Parathyroid adenoma (tissue), 2 donors: ENCODE results near the gene ASAP2.

ENCODE experiments used
- H2AFZ ChIP-seq: fragments of 300-600 bp; sonication (generic); one replicate; pipeline ENCODE4 v1.7.0; 2017; ENCODE audit warnings: antibody characterized with exemption, mild to moderate bottlenecking
- H3K27ac ChIP-seq: fragments of 300-600 bp; sonication (generic); one replicate; pipeline ENCODE4 v1.7.0; 2017
- H3K27me3 ChIP-seq: fragments of 300-600 bp; sonication (generic); one replicate; pipeline ENCODE4 v1.7.0; 2017; ENCODE audit warnings: low read length; ENCODE audit not compliant: control insufficient read depth, insufficient read depth
- H3K36me3 ChIP-seq: fragments of 300-600 bp; sonication (generic); one replicate; pipeline ENCODE4 v1.7.0; 2017; ENCODE audit warnings: low read length; ENCODE audit not compliant: control insufficient read depth, insufficient read depth
- H3K4me1 ChIP-seq: fragments of 300-600 bp; sonication (generic); one replicate; pipeline ENCODE4 v1.7.0; 2017; ENCODE audit warnings: control low read depth
- H3K4me2 ChIP-seq: fragments of 300-600 bp; sonication (generic); one replicate; pipeline ENCODE4 v1.7.0; 2017; ENCODE audit warnings: low read length
- H3K4me3 ChIP-seq: fragments of 300-600 bp; sonication (generic); one replicate; pipeline ENCODE4 v1.7.0; 2017; ENCODE audit warnings: low read depth, low read length
- H3K79me2 ChIP-seq: fragments of 300-600 bp; sonication (generic); one replicate; pipeline ENCODE4 v1.7.0; 2017; ENCODE audit warnings: control low read depth
- H3K9ac ChIP-seq: fragments of 300-600 bp; sonication (generic); one replicate; pipeline ENCODE4 v1.7.0; 2017; ENCODE audit warnings: mild to moderate bottlenecking
- H3K9me3 ChIP-seq: fragments of 300-600 bp; sonication (generic); one replicate; pipeline ENCODE4 v1.7.0; 2017; ENCODE audit warnings: low read length; ENCODE audit not compliant: control insufficient read depth
- TF ChIP-seq, protein P1 (sequence below): fragments of 300-600 bp; sonication (generic); IDR thresholded peaks from one replicate; pipeline ENCODE4 v1.7.0; 2017; ENCODE audit warnings: antibody characterized with exemption, mild to moderate bottlenecking
- donor health status: primary hyperparathyroidism.

ASAP2 gene

DNA sequence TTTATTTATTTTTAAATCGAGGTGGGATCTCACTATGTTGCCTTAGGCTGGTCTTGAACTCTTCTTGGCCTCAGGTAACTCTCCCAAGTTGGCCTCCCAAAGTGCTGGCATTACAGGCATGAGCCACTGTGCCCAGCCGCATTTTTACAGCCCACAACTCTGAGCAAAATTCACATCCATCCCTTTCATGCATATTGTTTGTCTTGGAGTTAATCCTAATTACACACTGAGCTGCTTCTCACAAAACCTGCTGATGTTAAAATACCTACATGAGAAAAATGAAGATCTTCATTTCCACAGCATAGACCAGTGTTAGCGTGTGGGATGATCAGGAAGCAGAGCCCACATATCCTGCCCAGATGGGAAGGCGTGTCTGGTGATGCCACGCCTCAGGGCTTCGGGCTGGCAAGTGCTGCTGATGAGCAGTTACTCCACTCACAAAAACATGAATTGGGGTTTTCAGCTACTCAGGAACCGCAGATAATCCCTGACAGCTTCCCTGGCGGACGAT, 202.1 kb downstream of the ASAP2 start:
- Histone ChIP-seq H3K9me3 (no peaks in the 10 kb centered on the region), H2AFZ (no peak overlapping the region), H3K4me1 (no peaks in the 10 kb centered on the region), H3K4me3 (no peak overlapping the region), H3K4me2 (no peak overlapping the region), H3K36me3 (no peaks in the 10 kb centered on the region), H3K27me3 (no peaks in the 10 kb centered on the region), H3K79me2 (no peaks in the 10 kb centered on the region), H3K9ac (no peak overlapping the region), H3K27ac (no peak overlapping the region)
- TF ChIP-seq, protein P1, sequence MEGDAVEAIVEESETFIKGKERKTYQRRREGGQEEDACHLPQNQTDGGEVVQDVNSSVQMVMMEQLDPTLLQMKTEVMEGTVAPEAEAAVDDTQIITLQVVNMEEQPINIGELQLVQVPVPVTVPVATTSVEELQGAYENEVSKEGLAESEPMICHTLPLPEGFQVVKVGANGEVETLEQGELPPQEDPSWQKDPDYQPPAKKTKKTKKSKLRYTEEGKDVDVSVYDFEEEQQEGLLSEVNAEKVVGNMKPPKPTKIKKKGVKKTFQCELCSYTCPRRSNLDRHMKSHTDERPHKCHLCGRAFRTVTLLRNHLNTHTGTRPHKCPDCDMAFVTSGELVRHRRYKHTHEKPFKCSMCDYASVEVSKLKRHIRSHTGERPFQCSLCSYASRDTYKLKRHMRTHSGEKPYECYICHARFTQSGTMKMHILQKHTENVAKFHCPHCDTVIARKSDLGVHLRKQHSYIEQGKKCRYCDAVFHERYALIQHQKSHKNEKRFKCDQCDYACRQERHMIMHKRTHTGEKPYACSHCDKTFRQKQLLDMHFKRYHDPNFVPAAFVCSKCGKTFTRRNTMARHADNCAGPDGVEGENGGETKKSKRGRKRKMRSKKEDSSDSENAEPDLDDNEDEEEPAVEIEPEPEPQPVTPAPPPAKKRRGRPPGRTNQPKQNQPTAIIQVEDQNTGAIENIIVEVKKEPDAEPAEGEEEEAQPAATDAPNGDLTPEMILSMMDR = no peak

DNA sequence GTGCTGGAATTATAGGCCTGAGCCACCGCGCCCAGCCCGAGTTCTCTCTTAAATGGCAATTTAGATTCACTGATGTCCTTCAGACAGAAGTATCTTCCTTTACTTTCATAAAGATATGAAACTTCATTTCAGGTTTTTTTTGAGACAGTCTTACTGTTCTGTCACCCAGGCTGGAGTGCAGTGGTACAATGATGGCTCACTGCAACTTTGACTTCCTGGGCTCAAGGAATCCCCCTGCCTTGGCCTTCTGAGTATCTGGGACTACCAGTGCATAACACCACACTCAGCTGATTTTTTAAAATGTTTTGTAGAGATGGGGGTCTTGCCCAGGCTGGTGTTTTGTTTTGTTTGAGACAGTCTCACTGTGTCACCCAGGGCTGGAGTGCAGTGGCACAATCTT, 203.5 kb downstream of the ASAP2 start:
- Histone ChIP-seq H3K36me3 (no peaks in the 10 kb centered on the region), H3K4me1 (no peaks in the 10 kb centered on the region), H3K27me3 (no peaks in the 10 kb centered on the region), H3K9me3 (no peaks in the 10 kb centered on the region), H3K4me2 (no peak overlapping the region), H2AFZ (no peak overlapping the region), H3K4me3 (no peak overlapping the region), H3K27ac (no peak overlapping the region), H3K9ac (no peak overlapping the region), H3K79me2 (no peaks in the 10 kb centered on the region)
- TF ChIP-seq, protein P1 = no peak

DNA sequence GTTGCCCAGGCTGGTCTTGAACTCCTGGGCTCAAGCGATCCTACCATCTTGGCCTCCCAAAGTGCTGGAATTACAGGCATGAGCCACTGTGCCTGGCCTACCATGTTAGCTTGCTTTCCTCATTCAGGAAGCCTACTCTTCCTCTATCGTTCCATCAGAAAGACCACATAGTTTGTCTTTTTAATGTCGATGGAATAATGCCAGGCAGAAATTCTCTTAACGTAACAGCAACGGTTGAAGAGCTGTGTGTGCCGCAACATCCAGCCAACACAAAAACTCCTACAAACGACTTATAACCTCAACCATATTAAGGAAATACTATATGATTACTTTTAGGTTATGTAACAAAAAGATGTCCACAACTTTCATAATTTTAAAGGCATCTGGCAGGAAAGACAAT, 206.2 kb downstream of the ASAP2 start:
- H3K4me3 ChIP-seq = no peak overlapping the region
- H3K9ac ChIP-seq = no peak overlapping the region
- no peaks in the 10 kb centered on the region for H3K27me3 ChIP-seq
- no peak overlapping the region for H3K4me2 ChIP-seq
- no peaks in the 10 kb centered on the region for H3K4me1 ChIP-seq
- no peak overlapping the region for H2AFZ ChIP-seq
- no peak overlapping the region for H3K27ac ChIP-seq
- TF ChIP-seq, protein P1 = no peak
- H3K79me2 ChIP-seq = no peaks in the 10 kb centered on the region
- no peaks in the 10 kb centered on the region for H3K9me3 ChIP-seq
- no peaks in the 10 kb centered on the region for H3K36me3 ChIP-seq

DNA sequence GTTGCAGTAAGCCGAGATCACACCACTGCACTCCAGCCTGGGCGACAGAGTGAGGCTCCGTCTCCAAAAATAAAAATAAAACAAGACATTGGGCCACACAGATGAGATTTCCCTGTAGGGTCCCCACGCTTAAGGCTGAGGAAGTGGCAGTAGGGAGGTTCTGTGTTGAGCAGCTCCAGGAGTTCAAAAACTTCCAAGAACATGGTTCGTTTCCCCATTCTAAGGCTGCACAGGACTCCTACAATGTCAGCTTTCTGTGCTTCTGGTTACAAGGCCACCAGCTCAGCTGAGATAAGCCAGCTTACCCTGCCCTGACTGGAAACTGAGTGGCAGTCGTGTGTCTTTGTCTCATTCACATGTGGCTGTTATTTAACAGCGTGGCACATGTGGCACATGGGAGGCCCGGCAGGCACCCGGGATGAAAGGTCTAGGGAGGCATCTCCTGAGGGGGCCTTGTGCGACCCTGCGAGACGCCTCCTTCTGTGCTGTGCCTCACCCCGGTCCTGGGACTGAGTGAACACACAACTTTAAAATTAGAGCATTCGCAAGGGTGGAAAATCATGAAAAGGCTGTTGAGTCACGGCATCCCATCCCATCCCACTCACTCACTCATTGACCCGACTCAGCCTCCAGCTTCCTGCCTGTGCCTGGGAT, 209.0 kb downstream of the ASAP2 start:
- Histone ChIP-seq H3K27me3 (no peaks in the 10 kb centered on the region), H3K9ac (no peak overlapping the region), H3K27ac (no peak overlapping the region), H3K79me2 (peaks cover 11% of the 10 kb centered on the region), H3K4me1 (no peaks in the 10 kb centered on the region), H3K4me3 (no peak overlapping the region), H3K36me3 (no peaks in the 10 kb centered on the region), H3K9me3 (no peaks in the 10 kb centered on the region), H2AFZ (no peak overlapping the region), H3K4me2 (no peak overlapping the region)
- TF ChIP-seq, protein P1 = no peak
